Epidermal melanocyte (primary cell): Measurements from ENCODE around the gene IL1B.

ENCODE experiments used
- DNase-seq: peaks from one replicate; pipeline ENCODE4 v3.0.0; 2011; ENCODE audit warnings: low spot score; ENCODE audit not compliant: insufficient read length

The IL1B gene

DNA sequence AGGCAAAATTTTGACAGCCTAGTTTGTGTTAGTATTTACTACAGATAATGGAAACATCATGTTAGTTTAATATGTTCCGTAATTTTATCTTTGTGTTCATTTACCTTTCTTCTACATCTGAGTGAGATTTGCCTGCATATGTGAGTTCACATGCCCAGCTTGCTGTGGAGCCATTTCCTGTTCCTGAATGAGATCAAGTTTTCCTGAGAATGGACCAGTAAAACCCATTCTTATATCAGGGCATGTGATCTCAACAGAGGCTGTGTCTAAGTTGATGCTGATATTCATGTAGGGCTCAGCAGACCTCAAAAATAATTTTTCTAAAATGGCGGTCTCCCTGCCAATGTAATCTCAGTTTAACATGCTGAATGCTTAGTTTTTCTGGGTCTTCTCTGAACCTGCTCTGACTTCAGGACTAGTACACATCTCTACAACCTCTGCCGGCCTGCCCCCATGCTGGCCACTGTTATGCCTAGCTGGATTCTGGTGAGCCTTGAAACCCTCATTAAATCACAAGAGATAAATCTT is 53.3 kb downstream of the IL1B start:
- DNase-seq, result no peak

DNA sequence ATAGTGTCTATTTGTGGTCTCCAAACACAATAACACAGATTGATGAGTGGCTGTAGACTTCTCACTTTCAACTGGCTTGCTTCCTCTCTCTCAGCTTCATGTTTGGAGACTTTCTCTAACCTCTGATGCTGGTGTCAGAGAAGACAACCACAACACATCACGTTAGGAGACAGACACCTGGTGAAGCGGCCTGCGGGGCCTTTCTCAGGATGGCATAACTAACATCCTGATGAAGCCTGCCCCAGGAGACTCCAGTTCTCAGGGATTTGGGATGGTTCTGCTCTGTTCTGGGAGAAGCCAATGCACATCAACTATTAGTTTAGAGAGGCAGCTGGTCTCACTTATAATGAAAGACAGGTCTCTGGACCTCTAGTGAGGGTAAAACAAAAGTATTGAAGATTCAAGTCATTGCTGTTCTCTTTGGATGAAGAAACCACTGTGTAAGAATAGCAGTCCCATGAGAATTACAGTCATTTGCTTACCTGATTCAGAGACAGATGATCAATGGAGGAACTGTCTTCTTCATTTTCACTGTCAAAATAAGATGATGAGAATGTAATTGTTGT is 54.3 kb downstream of the IL1B start:
- no peak for DNase-seq
